NCI-H526 (cell line): ENCODE measurements around the gene ELL2.
"Not testable (repeated sequence)": the region's sequence is repeated elsewhere in the genome, so short reads cannot be mapped to it uniquely, and the experiment has no call there.

Experiments
- DNase-seq, 2 experiments: peaks; one replicate each; lab custom pipeline; 2025; lab: John Stamatoyannopoulos, UW

Gene ELL2

GRCh38 chr5:95838001-95838520 lies 123.6 kb downstream of the ELL2 start:
- no peak for DNase-seq

GRCh38 chr5:95837492-95837891 lies 124.2 kb downstream of the ELL2 start:
- no peak for DNase-seq

DNA sequence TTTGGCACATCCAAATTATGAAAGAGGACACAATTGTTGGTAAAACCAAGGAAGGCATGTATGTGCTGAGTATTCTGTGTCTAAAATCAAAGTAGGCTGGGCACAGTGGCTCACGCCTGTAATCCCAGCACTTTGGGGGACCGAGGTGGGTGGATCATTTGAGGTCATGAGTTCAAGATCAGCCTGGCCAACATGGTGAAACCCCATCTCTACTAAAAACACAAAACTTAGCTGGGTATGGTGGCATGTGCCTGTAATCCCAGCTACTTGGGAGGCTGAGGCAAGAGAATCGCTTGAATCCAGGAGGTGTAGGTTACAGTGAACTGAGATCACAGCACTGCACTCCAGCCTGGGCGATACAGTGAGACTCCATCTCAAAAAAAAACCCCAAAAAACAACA lies 124.7 kb downstream of the ELL2 start:
- DNase-seq, result not testable (repeated sequence)

GRCh38 chr5:95836544-95836943 lies 125.1 kb downstream of the ELL2 start:
- no peak for DNase-seq

DNA sequence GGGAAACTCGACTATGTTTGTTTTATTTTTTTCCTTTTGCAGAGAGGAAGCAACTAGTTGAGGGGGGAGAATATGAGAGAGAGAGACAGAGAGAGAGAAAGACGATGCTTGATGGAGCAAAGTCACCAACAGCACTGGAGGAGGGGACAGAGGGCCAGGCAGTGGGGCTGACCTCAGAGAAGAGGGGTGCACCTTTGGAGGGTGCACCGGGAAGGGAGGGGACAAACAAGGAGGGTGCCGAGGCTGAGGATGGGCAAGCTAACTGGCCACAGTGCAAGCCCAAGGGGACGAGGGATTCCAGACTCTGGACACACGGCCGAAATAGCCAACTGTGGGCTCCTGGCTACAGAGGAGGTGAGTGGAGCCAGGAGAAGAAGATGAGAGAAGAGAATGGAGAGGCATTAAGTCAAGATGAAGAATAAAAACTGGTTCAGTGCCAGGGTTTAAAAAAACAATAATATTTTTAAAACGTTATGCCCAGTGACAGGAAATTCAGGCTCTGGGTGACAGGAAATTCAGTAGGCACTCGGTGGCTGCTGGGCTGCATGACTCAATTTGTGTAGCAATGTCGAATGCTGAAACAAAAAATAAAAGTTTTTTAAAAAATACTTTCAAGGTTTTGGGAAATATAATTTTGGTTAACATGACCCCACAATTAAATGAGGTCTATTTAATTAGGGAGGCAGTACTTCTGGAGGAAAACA lies 125.8 kb downstream of the ELL2 start:
- DNase-seq, result no peak
